GM10266 (cell line): ENCODE measurements around the gene ADAMTS12.

Source experiments
- DNase-seq: peaks from one replicate; pipeline ENCODE4 v3.0.0; 2012; ENCODE audit errors: extremely low spot score
- TF ChIP-seq, protein P1 (sequence below): IDR thresholded peaks from 2 replicates; pipeline ENCODE4 v1.5.1; 2012; ENCODE audit warnings: mild to moderate bottlenecking, low read depth; ENCODE audit not compliant: control insufficient read depth, insufficient read depth; ENCODE audit errors: missing control alignments

ADAMTS12 gene

DNA sequence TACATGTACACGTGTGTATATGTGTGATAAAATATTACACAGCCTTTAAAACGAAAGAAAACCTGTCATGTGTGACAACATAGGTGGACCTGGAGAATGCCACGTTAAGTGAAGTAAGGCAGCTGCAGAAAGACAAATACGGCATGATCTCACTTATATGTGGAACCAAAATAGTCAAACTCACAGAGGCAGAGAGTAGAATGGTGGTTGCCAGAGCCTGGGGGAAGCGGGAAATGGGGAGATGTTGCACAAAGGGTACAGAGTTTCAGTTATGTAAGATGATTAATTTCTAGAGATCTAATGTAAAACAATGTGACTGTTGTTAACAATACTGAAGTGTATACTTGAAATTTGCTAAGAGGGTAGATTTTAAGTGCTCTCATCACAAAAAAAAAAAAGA lies 34.8 kb downstream of the ADAMTS12 start:
- DNase-seq = no peak
- TF ChIP-seq, protein P1, sequence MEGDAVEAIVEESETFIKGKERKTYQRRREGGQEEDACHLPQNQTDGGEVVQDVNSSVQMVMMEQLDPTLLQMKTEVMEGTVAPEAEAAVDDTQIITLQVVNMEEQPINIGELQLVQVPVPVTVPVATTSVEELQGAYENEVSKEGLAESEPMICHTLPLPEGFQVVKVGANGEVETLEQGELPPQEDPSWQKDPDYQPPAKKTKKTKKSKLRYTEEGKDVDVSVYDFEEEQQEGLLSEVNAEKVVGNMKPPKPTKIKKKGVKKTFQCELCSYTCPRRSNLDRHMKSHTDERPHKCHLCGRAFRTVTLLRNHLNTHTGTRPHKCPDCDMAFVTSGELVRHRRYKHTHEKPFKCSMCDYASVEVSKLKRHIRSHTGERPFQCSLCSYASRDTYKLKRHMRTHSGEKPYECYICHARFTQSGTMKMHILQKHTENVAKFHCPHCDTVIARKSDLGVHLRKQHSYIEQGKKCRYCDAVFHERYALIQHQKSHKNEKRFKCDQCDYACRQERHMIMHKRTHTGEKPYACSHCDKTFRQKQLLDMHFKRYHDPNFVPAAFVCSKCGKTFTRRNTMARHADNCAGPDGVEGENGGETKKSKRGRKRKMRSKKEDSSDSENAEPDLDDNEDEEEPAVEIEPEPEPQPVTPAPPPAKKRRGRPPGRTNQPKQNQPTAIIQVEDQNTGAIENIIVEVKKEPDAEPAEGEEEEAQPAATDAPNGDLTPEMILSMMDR = no peak

DNA sequence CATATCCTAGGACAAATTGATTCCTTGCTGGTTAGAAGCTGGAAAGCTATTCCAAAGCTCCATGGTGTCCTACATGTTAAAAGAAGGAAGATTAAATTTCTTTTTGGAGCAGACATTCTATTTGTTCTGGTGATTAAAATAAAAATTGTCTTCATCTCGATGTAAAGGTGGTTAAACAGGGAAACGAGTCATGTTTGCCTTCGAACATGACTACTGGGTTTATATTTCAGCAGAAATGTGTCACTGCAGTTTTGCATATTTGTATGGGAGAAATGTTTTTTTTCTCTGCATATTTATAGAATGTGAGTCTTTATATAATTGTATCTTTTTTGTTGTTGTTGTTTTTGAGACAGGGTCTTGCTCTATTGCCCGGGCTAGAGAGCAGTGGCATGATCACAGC lies 36.4 kb downstream of the ADAMTS12 start:
- DNase-seq = no peak
- TF ChIP-seq, protein P1 = no peak

DNA sequence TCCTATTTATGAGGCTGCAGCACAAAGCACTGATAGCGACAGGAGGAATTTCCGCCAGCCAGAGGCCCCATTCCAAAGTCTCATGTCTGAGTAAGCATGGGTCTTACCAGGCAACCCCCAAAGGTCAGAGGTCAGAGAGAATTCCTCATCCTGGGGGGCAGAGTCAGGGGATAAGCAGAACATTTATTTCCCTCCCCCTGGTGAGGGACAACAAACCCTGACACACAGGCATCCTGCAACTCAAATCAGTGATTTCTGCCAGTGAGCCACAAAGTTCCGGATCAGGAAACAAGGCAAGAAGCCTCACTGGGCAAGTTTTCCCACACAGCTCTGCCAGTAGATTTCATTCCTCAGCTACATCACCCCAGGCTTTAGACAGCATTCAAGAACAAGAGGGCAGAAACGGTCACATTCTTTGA lies 37.0 kb downstream of the ADAMTS12 start:
- DNase-seq = no peak
- TF ChIP-seq, protein P1 = no peak

DNA sequence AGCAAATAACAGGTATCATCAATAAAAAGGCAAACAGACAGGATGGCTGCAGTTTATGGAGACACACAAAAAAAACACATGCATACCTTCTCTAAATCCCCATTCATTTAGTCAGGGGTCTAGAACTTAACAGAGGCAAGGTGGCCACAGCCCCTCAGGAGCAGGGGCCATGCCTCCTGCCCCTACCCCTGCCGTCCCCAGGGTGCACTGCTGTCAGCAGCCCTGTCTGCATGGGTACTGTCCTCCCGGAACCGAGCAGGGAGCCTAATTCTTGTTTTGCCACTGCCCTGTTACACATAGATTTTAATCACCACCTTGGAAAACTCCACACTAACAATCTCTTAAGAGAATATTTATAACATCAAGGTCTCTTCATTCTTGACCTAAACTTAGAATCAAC lies 39.0 kb downstream of the ADAMTS12 start:
- TF ChIP-seq, protein P1 = no peak
- no peak for DNase-seq

DNA sequence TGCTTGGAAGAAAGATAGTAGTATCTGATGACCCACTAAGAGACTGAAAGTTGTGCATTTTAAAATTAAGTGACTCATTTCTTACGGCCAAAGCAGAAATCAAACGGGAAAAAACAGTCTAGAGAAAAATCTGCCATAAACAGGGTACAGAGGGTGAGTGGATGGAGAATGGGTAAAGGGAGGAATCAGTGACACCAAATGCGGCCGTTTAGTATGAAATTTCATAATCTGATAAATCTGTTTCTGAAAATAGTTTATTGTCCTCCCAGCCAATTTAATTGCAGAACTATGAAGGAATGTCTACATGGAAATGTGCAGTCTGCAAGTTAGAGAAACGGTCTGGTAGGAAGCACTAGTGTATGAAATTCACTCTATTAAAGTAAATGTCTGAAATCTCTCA lies 39.5 kb downstream of the ADAMTS12 start:
- no peak for DNase-seq
- TF ChIP-seq, protein P1 = no peak

DNA sequence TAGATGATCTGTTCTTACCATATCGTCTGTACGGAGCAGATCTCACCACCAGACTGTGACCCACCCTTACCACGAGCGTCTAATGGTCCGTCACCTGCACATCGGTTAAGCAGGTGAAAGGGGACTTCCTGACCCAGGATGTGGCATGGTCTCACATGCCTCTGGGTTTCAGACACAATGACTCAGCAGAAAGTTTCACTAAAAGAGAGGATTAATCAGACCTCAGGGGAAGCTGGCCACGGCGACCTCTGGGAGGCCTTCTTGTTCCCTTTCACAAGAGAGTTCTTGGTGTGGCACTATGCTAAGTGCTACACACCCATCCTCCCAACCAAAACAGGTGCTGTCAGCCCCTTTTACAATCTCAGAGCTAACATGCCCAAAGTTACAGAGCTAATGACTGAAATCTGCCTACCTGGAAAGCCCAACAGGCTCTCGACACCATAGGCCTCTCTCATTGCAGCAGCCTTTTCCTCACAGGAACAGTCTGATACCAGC lies 41.6 kb downstream of the ADAMTS12 start:
- peak; percentile 67 for DNase-seq
- TF ChIP-seq, protein P1 = peak; percentile 25

DNA sequence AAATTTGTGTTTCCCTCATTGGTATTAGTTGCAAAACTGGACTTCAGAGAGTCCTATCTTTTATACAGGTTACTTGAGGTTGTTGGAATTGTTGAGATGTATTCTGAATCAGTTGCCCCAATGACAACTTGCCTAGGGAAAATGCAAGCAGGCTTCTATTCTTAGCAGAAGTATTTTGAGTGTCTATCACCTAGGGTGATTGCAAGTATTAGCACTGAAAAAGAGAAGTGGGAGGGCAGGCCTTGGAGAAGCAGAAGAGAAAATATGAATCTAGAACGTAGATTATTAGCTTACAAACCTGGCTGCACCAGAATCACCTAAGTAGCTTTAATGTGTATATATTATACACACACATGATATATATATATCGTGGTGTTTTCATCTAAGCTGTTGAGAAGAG lies 43.2 kb downstream of the ADAMTS12 start:
- TF ChIP-seq, protein P1 = no peak
- DNase-seq = peak; percentile 24
